ENCODE data around the gene JARID2. TPM values are rescaled to one million over a fixed set of nuclear protein-coding genes. Genes with fewer than 3 reads are reported as not detected.

JARID2 gene
- total RNA-seq, 1 donor from 2014 or later = 12.5 TPM

GRCh38 chr6:15250187-15251168 lies 4.6 kb downstream of the JARID2 start:
- Mint-ChIP-seq H3K9me3 (ENCODE audit: unreplicated experiment) (no peaks in the 10 kb centered on the region), H3K36me3 (ENCODE audit: unreplicated experiment) (no peaks in the 10 kb centered on the region), H3K27me3 (ENCODE audit: unreplicated experiment) (no peaks in the 10 kb centered on the region), H3K4me3 (ENCODE audit: unreplicated experiment) (peak overlapping the region; percentile 82), H3K4me1 (ENCODE audit: unreplicated experiment) (peaks cover 42% of the 10 kb centered on the region), H3K27ac (ENCODE audit: unreplicated experiment) (peak overlapping the region; percentile 92)
- TF ChIP-seq CTCF (IDR thresholded peaks at IDR 0.05) = no peak
- no peak for DNase-seq (ENCODE audit: extremely low spot score, unreplicated experiment)

GRCh38 chr6:15252195-15252594 lies 6.3 kb downstream of the JARID2 start:
- H3K27ac Mint-ChIP-seq (ENCODE audit: unreplicated experiment) = no peak overlapping the region
- DNase-seq (ENCODE audit: extremely low spot score, unreplicated experiment) = no peak
- H3K36me3 Mint-ChIP-seq (ENCODE audit: unreplicated experiment) = no peaks in the 10 kb centered on the region
- H3K27me3 Mint-ChIP-seq (ENCODE audit: unreplicated experiment) = no peaks in the 10 kb centered on the region
- H3K9me3 Mint-ChIP-seq (ENCODE audit: unreplicated experiment) = no peaks in the 10 kb centered on the region
- no peak for TF ChIP-seq CTCF (IDR thresholded peaks at IDR 0.05)
- peaks cover 47% of the 10 kb centered on the region for H3K4me1 Mint-ChIP-seq (ENCODE audit: unreplicated experiment)
- H3K4me3 Mint-ChIP-seq (ENCODE audit: unreplicated experiment) = no peak overlapping the region

- TF ChIP-seq CTCF (IDR thresholded peaks at IDR 0.05) = no peak
- no peaks in the 10 kb centered on the region for H3K36me3 Mint-ChIP-seq (ENCODE audit: unreplicated experiment)
- H3K27me3 Mint-ChIP-seq (ENCODE audit: unreplicated experiment) = no peaks in the 10 kb centered on the region
- no peaks in the 10 kb centered on the region for H3K9me3 Mint-ChIP-seq (ENCODE audit: unreplicated experiment)
- peaks cover 55% of the 10 kb centered on the region for H3K4me1 Mint-ChIP-seq (ENCODE audit: unreplicated experiment)
- peak overlapping the region; percentile 56 for H3K27ac Mint-ChIP-seq (ENCODE audit: unreplicated experiment)
- no peak overlapping the region for H3K4me3 Mint-ChIP-seq (ENCODE audit: unreplicated experiment)
- DNase-seq (ENCODE audit: extremely low spot score, unreplicated experiment) = no peak
Observed at GRCh38 chr6:15253203-15254022, 7.5 kb downstream of the JARID2 start.

- Mint-ChIP-seq H3K36me3 (ENCODE audit: unreplicated experiment) (no peaks in the 10 kb centered on the region), H3K27ac (ENCODE audit: unreplicated experiment) (peak overlapping the region; percentile 80), H3K27me3 (ENCODE audit: unreplicated experiment) (no peaks in the 10 kb centered on the region), H3K9me3 (ENCODE audit: unreplicated experiment) (no peaks in the 10 kb centered on the region), H3K4me1 (ENCODE audit: unreplicated experiment) (peaks cover 60% of the 10 kb centered on the region), H3K4me3 (ENCODE audit: unreplicated experiment) (no peak overlapping the region)
- peak; percentile 63 for TF ChIP-seq CTCF (IDR thresholded peaks at IDR 0.05)
- peak; percentile 86 for DNase-seq (ENCODE audit: extremely low spot score, unreplicated experiment)
Observed at GRCh38 chr6:15254070-15254975, 8.5 kb downstream of the JARID2 start.

Data from osteocyte (in vitro differentiated cells).